Rectal smooth muscle tissue (tissue), 1 donor: ENCODE results near the gene CDC42EP4.
"Not testable (repeated sequence)": the region's sequence is repeated elsewhere in the genome, so short reads cannot be mapped to it uniquely, and the experiment has no call there.

Source experiments
- H3K27ac ChIP-seq: one replicate; pipeline ENCODE4 v1.7.0; 2013; ENCODE audit warnings: low read depth, low read length, inconsistent platforms
- H3K27me3 ChIP-seq: one replicate; pipeline ENCODE4 v1.7.0; 2013; ENCODE audit warnings: low read length; ENCODE audit not compliant: control insufficient read depth, insufficient read depth
- H3K36me3 ChIP-seq: one replicate; pipeline ENCODE4 v1.7.0; 2013; ENCODE audit warnings: low read length; ENCODE audit not compliant: control insufficient read depth, insufficient read depth
- H3K4me1 ChIP-seq: one replicate; pipeline ENCODE4 v1.7.0; 2013; ENCODE audit warnings: low read length; ENCODE audit not compliant: control insufficient read depth, insufficient read depth
- H3K4me3 ChIP-seq: one replicate; pipeline ENCODE4 v1.7.0; 2013; ENCODE audit warnings: low read length
- H3K9ac ChIP-seq: one replicate; pipeline ENCODE4 v1.7.0; 2013; ENCODE audit warnings: low read length

Gene CDC42EP4

GRCh38 chr17:73274490-73274889, 37.3 kb downstream of the CDC42EP4 start:
- peaks cover 15% of the 10 kb centered on the region for H3K4me1 ChIP-seq

DNA sequence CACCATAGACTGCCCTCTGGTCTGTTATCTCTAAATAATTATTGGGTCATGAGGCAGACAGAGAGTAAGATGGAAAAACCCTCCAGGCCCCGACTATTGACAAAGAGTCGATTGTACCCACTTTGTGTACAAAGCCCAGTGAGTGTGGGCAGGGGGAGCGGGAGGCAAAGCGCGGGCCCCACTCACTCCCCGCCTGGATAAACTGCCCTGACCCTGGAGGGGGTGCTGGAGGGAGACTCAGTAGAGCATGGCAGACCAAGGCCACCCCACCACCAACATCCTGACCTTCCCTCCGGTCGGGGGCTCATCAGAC, 38.9 kb downstream of the CDC42EP4 start:
- Histone ChIP-seq H3K4me3 (no peak overlapping the region), H3K27me3 (no peaks in the 10 kb centered on the region), H3K27ac (no peak overlapping the region), H3K4me1 (peaks cover 3% of the 10 kb centered on the region), H3K9ac (no peak overlapping the region), H3K36me3 (no peaks in the 10 kb centered on the region)

More at GRCh38 chr17:73274490-73274889, 37.3 kb downstream of the CDC42EP4 start:
- no peak overlapping the region for H3K27ac ChIP-seq
- no peaks in the 10 kb centered on the region for H3K36me3 ChIP-seq
- no peaks in the 10 kb centered on the region for H3K27me3 ChIP-seq
- H3K4me3 ChIP-seq = no peak overlapping the region
- H3K9ac ChIP-seq = no peak overlapping the region

- H3K27ac ChIP-seq = no peak overlapping the region
- H3K9ac ChIP-seq = no peak overlapping the region
- H3K27me3 ChIP-seq = no peaks in the 10 kb centered on the region
- no peak overlapping the region for H3K4me3 ChIP-seq
- no peaks in the 10 kb centered on the region for H3K36me3 ChIP-seq
- no peaks in the 10 kb centered on the region for H3K4me1 ChIP-seq
Observed at GRCh38 chr17:73271072-73271471, 40.7 kb downstream of the CDC42EP4 start.

DNA sequence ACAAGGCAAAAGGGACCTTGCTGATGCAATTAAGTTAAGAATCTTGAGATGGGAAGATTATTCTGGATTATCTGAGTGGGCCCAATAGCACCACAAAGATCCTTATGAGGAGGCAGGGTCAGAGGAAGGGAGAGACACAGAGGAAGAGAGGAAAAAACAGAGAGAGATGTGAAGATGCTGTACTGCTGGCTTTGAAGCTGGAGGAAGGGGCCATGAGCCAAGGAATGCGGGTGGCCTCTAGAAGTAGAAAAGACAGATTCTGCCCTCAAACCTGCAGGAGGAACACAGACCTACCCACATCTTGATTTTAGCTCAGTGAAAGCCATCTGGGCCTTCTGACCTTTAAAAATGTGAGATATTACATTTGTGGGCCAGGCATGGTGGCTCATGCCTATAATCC, 42.0 kb downstream of the CDC42EP4 start:
- Histone ChIP-seq H3K27ac (no peak overlapping the region), H3K36me3 (no peaks in the 10 kb centered on the region), H3K27me3 (no peaks in the 10 kb centered on the region), H3K9ac (no peak overlapping the region), H3K4me1 (no peaks in the 10 kb centered on the region), H3K4me3 (no peak overlapping the region)

DNA sequence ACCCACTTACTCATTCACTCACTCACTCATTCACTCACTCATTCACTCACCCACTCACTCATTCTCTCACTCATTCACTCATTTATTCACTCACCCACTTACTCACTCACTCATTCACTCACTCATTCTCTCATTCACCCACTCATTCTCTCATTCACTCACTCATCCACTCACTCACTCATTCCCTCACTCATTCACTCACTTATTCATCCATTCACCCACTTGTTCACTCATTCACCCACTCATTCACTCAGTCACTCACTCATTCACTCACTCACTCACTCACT, 42.5 kb downstream of the CDC42EP4 start:
- H3K9ac ChIP-seq = no peak overlapping the region
- H3K4me1 ChIP-seq = no peaks in the 10 kb centered on the region
- no peak overlapping the region for H3K4me3 ChIP-seq
- no peaks in the 10 kb centered on the region for H3K27me3 ChIP-seq
- no peaks in the 10 kb centered on the region for H3K36me3 ChIP-seq
- H3K27ac ChIP-seq = no peak overlapping the region

GRCh38 chr17:73268582-73269328, 43.0 kb downstream of the CDC42EP4 start:
- Histone ChIP-seq H3K27me3 (no peaks in the 10 kb centered on the region), H3K4me3 (no peak overlapping the region), H3K27ac (no peak overlapping the region), H3K9ac (no peak overlapping the region), H3K4me1 (no peaks in the 10 kb centered on the region), H3K36me3 (no peaks in the 10 kb centered on the region)

DNA sequence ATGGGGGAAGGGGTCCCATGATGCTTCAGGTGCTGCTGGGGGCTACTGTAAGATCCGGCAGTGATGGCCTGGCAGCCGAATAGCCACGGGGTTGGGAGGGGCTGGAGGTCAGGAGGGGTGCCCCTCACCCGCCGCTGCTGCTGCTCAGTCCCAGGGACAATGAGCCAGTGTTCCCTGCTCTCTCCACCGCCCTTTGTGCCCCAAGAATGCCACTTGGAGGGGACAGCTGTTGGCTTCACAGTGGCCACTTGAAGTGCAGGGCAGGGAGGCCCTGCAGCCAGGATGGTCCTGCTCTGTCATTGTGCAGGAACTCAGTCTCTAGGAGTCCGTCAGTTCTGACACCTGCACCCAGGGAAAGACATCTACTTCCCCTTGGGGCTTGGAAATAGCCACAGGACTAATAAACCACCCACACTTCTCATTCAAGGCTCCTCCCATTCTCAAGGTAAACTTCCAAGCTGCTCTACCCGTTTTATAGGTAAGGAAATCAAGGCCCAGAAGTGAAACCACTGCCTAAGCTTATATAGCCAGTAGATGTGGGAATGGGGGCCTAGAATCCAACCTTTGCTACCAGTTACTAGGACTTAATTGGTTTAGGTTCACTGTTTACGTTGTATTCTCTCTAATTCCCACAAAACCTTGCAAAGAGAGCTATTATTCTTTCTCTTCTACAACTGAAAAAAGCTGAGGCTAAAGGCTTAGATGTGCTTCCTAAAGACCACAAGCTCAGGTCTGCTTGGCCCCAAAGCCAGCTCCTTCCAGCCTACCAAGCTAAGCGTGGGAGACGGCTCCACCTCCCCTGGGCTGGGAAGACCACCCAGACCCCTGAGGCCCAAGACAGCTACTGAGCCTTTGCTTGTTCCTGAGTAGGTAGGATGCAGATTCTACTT, 43.9 kb downstream of the CDC42EP4 start:
- Histone ChIP-seq H3K9ac (no peak overlapping the region), H3K4me1 (no peaks in the 10 kb centered on the region), H3K27ac (no peak overlapping the region), H3K27me3 (no peaks in the 10 kb centered on the region), H3K36me3 (no peaks in the 10 kb centered on the region), H3K4me3 (no peak overlapping the region)

- no peak overlapping the region for H3K27ac ChIP-seq
- no peaks in the 10 kb centered on the region for H3K27me3 ChIP-seq
- H3K36me3 ChIP-seq = no peaks in the 10 kb centered on the region
- no peak overlapping the region for H3K9ac ChIP-seq
- H3K4me1 ChIP-seq = no peaks in the 10 kb centered on the region
- H3K4me3 ChIP-seq = no peak overlapping the region
Observed at GRCh38 chr17:73266796-73267195, 45.0 kb downstream of the CDC42EP4 start.

GRCh38 chr17:73265646-73266640, 45.9 kb downstream of the CDC42EP4 start:
- Histone ChIP-seq H3K27ac (no peak overlapping the region), H3K4me3 (no peak overlapping the region), H3K9ac (no peak overlapping the region), H3K27me3 (no peaks in the 10 kb centered on the region), H3K36me3 (no peaks in the 10 kb centered on the region), H3K4me1 (no peaks in the 10 kb centered on the region)

DNA sequence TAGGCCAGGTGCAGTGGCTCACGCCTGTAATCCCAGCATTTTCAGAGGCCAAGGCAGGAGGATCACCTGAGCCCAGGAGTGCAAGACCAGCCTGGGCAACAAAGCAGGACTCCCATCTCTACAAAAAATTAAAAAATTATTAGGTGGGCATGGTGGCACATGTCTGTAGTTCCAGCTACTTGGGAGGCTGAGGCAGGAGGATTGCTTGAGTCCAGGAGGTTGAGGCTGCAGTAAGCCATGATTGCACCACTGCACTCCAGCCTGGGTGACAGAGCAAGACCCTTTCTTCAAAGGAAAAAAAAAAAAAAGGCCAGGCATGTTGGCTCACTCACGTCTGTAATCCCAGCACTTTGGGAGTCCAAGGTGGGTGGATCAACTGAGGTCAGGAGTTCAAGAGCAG, 47.4 kb downstream of the CDC42EP4 start:
- H3K36me3 ChIP-seq, H3K9ac ChIP-seq, H3K4me1 ChIP-seq, H3K27ac ChIP-seq, H3K4me3 ChIP-seq, H3K27me3 ChIP-seq: not testable (repeated sequence)

DNA sequence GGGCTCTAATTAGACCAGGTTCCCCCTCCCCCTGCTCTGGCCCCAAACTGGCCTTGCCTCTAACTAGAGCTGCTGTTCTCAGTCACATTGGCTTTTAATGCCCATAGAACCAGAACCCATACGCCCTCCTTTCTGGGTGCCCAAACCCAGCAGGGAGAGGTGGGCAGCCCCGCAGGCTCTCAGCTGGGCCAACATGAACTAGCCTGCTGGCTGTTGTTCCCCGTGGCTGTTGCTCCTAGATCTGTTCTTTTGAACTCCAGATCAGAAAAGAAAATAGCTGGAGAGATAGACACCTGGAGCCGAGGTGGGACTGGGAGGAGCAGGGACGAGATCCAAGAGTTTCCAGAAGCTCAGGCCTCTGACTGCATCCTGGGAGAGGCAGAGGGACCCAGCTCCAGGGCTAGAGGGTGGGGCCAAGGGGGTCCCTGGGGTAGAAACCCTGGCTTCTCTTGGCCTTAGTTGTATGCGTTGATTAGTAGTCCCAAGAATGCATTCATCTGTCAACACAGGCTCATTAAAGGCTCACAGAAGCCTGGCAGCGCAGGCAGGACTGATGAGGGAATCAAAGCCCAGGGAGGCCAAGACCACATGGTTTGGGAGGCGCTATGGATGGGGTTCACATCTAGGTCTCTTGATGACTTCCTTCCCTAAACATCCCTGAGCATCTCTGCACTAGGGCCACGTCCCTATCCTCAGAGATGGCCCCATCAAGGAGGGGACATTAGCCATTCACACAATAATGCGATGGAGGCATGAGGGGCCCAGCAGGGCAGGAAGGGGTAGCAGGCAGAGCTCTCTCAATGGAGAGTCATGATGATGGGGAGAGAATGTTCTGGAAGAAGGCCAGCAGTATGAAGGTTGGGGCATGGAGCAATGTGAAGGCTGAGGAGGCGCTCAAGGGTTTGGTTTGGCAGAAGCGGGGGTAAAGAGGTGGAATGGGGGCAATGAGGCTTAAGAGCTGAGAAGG, 48.8 kb downstream of the CDC42EP4 start:
- Histone ChIP-seq H3K4me1 (no peaks in the 10 kb centered on the region), H3K27ac (no peak overlapping the region), H3K9ac (no peak overlapping the region), H3K36me3 (no peaks in the 10 kb centered on the region), H3K27me3 (no peaks in the 10 kb centered on the region), H3K4me3 (no peak overlapping the region)
